Ishikawa (cell line): ENCODE data around the gene AUTS2.

Source experiments
- CEBPB ChIP-seq: IDR thresholded peaks from 2 replicates; pipeline ENCODE4 v1.6.1; 2012
- CREB1 ChIP-seq: IDR thresholded peaks from 2 replicates; pipeline ENCODE4 v1.6.1; 2012; ENCODE audit warnings: low read depth
- EGR1 ChIP-seq: IDR thresholded peaks from 2 replicates; pipeline ENCODE4 v1.6.1; 2012
- RAD21 ChIP-seq: IDR thresholded peaks from 2 replicates; pipeline ENCODE4 v1.6.1; 2012; ENCODE audit warnings: low read depth
- TAF1 ChIP-seq: IDR thresholded peaks from 2 replicates; pipeline ENCODE4 v1.6.1; 2012; ENCODE audit warnings: low read depth, mild to moderate bottlenecking
- TEAD4 ChIP-seq: IDR thresholded peaks from 2 replicates; pipeline ENCODE4 v1.6.1; 2012
- YY1 ChIP-seq: IDR thresholded peaks from 2 replicates; pipeline ENCODE4 v1.6.1; 2012; ENCODE audit warnings: low read depth
- TF ChIP-seq, protein P1 (sequence below): IDR thresholded peaks from 2 replicates; pipeline ENCODE4 v1.6.1; 2012
- TF ChIP-seq, protein P2 (sequence below): IDR thresholded peaks from 2 replicates; pipeline ENCODE4 v1.6.1; 2012

DNA sequence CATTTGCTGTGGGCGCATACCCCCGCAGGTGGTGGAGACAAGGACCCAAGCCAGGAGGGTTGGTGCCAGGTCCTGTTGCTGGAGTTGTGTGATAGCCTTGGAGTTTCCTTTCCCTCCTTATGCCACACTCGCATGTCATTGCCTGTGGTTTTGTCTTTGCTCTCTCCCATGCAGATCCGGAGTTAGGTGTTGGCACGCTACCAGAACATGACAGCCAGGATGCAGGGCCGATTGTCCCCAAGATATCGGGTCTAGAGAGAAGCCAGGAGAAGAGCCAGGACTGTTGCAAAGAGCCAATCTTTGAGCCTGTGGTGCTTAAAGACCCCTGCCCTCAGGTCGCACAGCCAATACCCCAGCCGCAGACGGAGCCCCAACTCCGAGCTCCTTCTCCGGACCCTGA is 1164.4 kb downstream of the AUTS2 start:
- TF ChIP-seq, protein P1, sequence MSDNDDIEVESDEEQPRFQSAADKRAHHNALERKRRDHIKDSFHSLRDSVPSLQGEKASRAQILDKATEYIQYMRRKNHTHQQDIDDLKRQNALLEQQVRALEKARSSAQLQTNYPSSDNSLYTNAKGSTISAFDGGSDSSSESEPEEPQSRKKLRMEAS: no peak
- no peak for TF ChIP-seq EGR1
- TF ChIP-seq, protein P2, sequence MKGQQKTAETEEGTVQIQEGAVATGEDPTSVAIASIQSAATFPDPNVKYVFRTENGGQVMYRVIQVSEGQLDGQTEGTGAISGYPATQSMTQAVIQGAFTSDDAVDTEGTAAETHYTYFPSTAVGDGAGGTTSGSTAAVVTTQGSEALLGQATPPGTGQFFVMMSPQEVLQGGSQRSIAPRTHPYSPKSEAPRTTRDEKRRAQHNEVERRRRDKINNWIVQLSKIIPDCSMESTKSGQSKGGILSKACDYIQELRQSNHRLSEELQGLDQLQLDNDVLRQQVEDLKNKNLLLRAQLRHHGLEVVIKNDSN: no peak
- TF ChIP-seq TEAD4: no peak
- TF ChIP-seq TAF1: no peak
- no peak for TF ChIP-seq CEBPB
- no peak for TF ChIP-seq YY1
- no peak for TF ChIP-seq RAD21
- no peak for TF ChIP-seq CREB1
